ENCODE data around the gene SRSF7.

Gene SRSF7

GRCh38 chr2:38791744-38792143, 40.6 kb upstream of the SRSF7 start:
- no peak for TF ChIP-seq CTCF (IDR thresholded peaks at IDR 0.05; ENCODE audit: low read depth, low read length, missing control alignments)
- DNase-seq (ENCODE audit: low read depth), result no peak

GRCh38 chr2:38789691-38790090, 38.5 kb upstream of the SRSF7 start:
- no peak for TF ChIP-seq CTCF (IDR thresholded peaks at IDR 0.05; ENCODE audit: low read depth, low read length, missing control alignments)
- no peak for DNase-seq (ENCODE audit: low read depth)

More at GRCh38 chr2:38791744-38792143, 40.6 kb upstream of the SRSF7 start:
- H3K4me3 ChIP-seq (ENCODE audit: low read depth, low read length), result no peak overlapping the region

DNA sequence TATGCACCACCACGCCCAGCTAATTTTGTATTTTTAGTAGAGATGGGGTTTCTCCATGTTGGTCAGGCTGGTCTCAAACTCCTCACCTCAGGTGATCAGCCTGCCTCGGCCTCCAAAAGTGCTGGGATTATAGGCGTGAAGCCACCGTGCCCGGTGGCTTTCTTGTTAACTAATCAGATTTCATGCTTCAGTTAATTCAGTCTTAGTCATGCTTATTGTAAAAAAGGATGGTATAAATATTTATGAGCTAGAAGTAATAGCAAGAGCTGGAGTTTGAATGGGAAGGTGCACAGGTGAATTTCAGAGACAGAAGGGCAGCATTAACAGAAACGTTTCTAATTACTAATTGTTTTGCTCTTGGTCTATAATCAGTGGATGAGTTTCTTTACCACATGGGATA, 37.1 kb upstream of the SRSF7 start:
- TF ChIP-seq CTCF (IDR thresholded peaks at IDR 0.05; ENCODE audit: low read depth, low read length, missing control alignments), result no peak
- H3K4me3 ChIP-seq (ENCODE audit: low read depth, low read length), result no peak overlapping the region
- no peak for DNase-seq (ENCODE audit: low read depth)

More at GRCh38 chr2:38789691-38790090, 38.5 kb upstream of the SRSF7 start:
- H3K4me3 ChIP-seq (ENCODE audit: low read depth, low read length), result no peak overlapping the region

DNA sequence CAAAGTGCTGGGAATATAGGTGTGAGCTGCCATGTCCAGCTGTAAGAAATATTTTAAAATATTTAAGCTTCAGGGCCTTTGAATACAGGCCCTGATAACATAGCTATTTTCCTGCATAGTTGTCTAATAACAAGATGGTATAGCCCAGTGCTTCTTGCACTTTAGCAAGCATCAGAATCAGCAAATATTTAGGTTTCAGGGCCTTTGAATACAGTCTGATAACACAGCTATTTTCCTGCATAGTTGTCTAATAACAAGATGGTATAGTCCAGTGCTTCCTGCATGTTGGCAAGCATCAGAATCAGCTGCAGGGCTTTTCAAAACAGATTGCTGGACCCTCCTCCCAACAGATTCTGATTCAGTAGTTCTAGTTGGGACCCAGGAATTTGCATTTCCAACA, 32.4 kb upstream of the SRSF7 start:
- TF ChIP-seq CTCF (IDR thresholded peaks at IDR 0.05; ENCODE audit: low read depth, low read length, missing control alignments), result no peak
- DNase-seq (ENCODE audit: low read depth), result no peak
- H3K4me3 ChIP-seq (ENCODE audit: low read depth, low read length), result no peak overlapping the region

GRCh38 chr2:38778687-38779082, 27.5 kb upstream of the SRSF7 start:
- peak overlapping the region; percentile 86 for H3K4me3 ChIP-seq (ENCODE audit: low read depth, low read length)
- no peak for DNase-seq (ENCODE audit: low read depth)
- no peak for TF ChIP-seq CTCF (IDR thresholded peaks at IDR 0.05; ENCODE audit: low read depth, low read length, missing control alignments)

GRCh38 chr2:38776531-38776930, 25.4 kb upstream of the SRSF7 start:
- no peak overlapping the region for H3K4me3 ChIP-seq (ENCODE audit: low read depth, low read length)
- no peak for DNase-seq (ENCODE audit: low read depth)
- TF ChIP-seq CTCF (IDR thresholded peaks at IDR 0.05; ENCODE audit: low read depth, low read length, missing control alignments), result no peak

GRCh38 chr2:38775921-38776225, 24.7 kb upstream of the SRSF7 start:
- no peak for TF ChIP-seq CTCF (IDR thresholded peaks at IDR 0.05; ENCODE audit: low read depth, low read length, missing control alignments)
- no peak overlapping the region for H3K4me3 ChIP-seq (ENCODE audit: low read depth, low read length)
- no peak for DNase-seq (ENCODE audit: low read depth)
